DMS114 treated with DMSO at 0.1 percent for 48 hours (cell line): ENCODE results near the gene CCDC152.
"Not testable (repeated sequence)": the region's sequence is repeated elsewhere in the genome, so short reads cannot be mapped to it uniquely, and the experiment has no call there.

Source experiments
- DNase-seq: peaks from one replicate; lab custom pipeline; 2025; ENCODE audit not compliant: unreplicated experiment; lab: John Stamatoyannopoulos, UW

Gene CCDC152

DNA sequence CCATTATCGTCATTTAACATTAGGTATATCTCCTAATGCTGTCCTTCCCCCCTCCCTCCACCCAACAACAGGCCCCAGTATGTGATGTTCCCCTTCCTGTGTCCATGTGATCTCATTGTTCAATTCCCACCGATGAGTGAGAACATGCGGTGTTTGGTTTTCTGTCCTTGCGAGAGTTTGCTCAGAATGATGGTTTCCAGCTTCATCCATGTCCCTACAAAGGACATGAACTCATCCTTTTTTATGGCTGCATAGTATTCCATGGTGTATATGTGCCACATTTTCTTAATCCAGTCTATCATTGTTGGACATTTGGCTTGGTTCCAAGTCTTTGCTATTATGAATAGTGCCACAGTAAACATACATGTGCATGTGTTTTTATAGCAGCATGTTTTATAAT, 87.8 kb downstream of the CCDC152 start:
- DNase-seq = not testable (repeated sequence)

DNA sequence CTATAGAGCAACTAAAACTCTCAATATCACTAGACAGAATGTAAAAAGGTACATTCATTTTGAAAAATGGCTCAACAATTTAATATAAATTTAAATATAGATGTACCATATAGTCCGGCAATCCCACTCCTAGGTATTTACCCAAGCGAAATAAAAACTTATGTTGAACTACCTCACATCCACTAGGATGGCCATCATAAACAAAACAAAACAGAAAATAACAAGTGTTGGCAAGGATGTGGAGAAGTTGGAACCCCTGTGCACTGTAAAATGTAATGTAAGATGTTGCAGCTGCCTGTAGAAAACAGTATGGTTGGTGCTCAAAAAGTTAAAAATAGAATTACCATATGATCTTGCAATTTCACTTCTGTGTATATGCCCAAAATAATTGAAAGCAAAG, 91.9 kb downstream of the CCDC152 start:
- no peak for DNase-seq

DNA sequence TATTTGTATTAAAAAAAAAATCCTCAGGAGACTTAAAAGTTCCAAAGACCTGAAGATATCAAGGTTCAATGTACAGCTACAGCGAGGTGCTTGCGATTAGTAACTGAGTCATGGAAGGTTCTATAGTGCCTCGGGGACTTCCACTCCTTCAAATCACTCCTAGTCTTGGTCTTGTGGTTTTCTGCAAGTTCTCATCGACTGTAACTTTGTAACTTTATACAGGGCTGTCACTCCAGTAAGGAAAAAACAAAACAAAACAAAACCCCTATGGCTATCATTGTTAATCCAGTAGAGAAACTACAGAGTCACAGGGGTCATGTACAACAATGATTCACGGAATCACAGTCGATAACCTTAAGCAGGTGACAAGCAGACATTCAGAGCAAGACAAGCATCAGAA, 94.9 kb downstream of the CCDC152 start:
- no peak for DNase-seq
